Fibroblast of skin of right biceps (primary cell): ENCODE data around the gene RHBDD2.
A peak's percentile ranks its signal among the peaks of the same experiment; 100 is the strongest.
"Not testable (repeated sequence)": the region's sequence is repeated elsewhere in the genome, so short reads cannot be mapped to it uniquely, and the experiment has no call there.

Experiments used
- DNase-seq: peaks from one replicate; pipeline ENCODE4 v3.0.0-alpha.2; 2013

RHBDD2 gene

DNA sequence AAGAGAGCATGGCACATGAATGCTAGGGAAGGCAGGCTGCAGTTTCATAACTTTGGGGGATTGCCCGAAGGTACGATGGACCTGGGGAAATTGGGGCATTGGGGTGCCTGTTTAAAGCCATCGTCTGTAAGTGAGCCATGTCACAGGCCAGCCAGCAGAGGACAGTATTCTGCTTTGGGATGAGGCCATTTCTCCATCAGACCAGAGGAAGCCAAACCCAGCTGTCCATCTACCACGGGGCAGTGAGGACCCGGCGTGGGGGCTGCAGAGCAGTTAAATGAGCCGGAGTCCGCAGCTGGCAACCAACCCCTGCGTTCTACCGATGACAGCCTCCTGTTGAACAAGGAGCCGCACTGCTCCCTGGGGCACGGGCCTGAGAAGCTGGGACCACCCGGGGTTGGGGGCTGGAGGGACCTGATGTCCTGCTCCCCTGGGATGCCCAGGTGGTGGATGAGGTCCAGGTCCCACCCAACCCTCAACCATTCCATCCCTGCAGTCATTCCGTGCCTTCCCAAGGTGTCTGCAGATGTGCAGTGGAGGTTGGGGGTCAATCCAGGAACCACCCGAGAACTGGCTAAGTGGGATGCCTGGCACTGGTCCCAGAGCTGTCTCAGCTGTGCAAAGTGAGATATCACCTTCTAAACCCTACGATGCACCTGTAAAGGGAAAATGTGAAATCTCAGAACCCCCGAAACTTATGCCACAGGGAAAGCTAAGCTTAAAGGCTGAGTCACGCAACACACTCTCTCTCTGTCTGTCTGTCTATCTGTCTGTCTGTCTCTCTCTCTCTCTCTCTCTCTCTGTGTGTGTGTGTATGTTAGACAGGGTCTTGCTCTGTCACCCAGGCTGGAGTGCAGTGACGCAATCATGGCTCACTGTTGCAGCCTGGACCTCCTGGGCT lies 12.1 kb upstream of the RHBDD2 start:
- peak; percentile 58 for DNase-seq

DNA sequence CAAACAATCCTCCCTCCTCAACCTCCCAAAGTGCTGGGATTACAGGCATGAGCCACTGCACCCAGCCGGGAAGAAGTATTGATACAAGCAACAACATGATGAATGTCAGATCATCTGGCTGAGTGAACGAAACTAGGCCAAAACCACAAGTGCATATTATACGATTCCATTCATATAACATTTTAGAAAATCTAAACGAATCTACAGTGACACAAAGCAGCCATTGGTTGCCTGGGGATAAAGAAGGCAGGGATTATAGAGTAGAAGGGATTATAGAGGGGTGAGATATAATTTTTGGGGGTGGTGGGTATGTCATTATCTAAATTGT lies 11.5 kb upstream of the RHBDD2 start:
- no peak for DNase-seq

- DNase-seq = no peak
Measured at GRCh38 chr7:75868153-75868552, 10.7 kb upstream of the RHBDD2 start.

DNA sequence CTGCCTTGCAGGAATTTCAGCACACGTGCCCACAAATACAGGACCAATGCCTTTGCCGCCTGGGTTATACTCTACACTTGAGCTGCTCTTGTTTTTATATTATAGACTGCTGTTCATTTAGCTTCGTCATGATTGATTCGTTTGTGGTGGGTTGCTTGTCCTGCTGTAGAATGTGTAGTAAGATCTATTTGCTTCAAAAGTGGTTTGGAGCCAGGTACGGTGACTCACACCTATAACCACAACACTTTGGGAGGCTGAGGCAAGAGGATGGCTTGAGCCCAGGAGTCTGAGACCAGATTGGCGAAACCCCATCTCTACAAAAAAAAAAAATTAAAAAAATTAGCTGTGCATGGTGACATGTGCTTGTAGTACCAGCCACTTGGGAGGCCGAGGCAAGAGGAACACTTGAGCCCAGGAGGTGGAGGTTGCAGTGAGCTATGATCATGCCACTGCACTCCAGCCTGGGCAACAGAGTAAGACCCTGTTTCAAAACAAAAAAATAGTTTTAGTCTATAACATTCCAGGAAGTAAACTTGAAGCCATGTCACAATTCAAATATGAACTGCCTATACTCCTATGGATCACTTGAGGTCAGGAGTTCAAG lies 9.0 kb upstream of the RHBDD2 start:
- peak; percentile 42 for DNase-seq

GRCh38 chr7:75870557-75871161 lies 8.2 kb upstream of the RHBDD2 start:
- no peak for DNase-seq

- DNase-seq = peak; percentile 67
Measured at GRCh38 chr7:75872073-75872782, 6.6 kb upstream of the RHBDD2 start.

DNA sequence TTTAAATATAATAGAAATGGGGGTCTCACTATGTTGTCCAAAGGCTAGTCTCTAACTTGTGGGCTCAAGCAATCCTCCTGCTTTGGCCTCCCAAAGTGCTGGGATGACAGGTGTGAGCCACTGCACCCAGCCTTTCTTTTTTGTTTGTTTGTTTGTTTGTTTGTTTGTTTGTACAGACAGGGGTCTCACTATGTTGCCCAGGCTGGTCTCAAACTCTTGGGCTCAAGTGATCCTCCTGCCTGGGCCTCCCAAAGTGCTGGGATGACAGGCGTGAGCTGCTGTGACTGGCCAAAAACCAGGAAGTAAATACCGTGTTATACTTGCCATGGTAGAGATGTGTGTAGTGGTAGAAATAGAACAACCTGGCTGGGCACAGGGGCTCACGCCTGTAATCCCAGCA lies 4.7 kb upstream of the RHBDD2 start:
- DNase-seq = not testable (repeated sequence)

DNA sequence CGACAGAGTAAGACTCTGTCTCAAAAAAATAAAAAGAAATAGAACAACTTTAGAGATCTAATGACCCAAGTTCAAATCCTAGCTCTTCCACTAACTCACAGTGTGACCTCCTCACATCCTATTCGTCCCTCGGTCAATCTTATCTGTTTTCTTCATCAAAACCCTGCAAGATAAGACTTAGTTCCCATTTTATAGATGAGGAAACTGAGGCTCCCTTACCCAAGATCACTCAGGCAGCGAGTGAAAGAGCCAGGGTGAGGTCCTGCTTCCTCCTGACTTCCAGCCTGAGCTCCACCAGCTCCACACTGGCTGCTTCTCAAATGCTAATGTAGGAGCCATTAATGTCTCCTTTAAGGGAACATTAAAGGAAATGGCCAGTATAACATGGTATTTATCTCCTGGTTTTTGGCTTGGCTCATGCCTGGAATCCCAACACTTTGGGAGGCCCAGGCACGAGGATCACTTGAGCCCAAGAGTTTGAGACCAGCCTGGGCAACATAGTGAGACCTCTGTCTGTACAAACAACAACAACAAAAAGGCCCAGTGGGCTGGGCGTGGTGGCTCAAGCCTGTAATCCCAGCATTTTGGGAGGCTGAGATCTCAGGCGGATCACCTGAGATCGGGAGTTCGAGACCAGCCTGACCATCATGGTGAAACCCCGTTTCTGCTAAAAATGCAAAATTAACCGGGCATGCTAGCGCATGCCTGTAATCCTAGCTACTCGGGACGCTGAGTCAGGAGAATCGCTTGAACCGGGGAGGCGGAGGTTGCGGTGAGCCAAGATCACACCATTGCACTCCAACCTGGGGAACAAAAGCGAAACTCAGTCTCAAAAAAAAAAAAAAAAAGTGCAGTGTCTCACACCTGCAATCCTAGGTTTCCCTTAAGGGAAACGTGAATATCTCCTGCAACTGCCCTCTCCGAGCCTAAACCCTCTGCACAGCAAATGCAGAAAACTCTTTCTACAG lies 3.4 kb upstream of the RHBDD2 start:
- no peak for DNase-seq

DNA sequence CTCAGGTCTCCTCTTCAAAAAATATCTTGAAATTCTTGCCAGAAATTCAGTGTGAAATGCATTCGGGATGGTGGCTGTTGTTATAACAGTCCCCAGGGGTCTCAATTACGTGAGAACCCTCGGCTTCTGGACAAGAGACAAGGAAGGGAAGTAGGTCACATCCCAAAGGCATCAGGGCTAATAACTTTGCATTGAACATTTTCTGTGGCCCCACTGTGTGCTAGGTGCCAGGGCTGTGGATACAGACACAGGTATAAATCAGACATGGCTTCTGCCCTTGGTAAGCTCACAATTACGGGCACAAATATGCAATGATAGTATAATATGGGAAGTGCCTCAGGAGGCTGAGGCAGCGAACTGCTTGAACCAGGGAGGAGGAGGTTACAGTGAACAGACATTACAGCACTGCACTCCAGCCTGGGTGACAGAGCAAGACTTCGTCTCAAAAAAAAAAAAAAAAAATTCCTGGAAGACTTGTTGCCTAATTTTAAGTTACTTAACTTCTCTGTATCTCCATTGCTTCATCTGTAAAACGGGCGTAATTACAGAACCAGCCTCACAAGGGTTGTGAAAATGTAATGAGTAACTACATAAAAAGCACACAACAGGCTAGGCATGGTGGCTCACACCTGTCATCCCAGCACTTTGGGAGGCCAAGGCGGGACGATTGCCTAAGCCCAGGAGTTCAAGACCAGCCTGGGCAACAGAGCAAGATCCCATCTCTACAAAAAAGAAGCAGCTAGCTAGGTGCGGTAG lies 2.5 kb upstream of the RHBDD2 start:
- DNase-seq = no peak

DNA sequence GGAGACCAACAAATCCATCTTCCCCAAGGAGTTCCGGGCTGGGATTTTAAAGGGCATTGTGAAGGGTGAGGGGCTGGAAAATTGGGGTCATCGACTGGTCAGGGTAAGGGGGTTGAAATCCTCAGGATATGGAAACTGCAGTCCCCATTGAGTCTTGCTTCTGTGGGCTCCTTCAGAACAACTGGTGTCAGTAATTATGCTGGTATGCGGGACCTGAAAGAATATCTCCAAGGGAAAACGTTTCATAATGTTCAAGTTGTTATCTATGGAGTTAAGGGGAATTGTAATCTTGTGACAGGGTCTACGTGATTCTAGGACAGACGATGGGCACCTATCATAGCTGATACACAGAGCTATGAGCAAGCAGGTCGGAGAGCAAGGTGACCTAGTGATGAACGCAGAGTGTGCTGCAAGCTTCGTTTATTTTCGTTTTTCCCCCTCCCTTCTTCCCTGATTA lies 494 bp upstream of the RHBDD2 start:
- DNase-seq = no peak

- peak; percentile 56 for DNase-seq
Measured at GRCh38 chr7:75879771-75880184, 944 bp downstream of the RHBDD2 start.

DNA sequence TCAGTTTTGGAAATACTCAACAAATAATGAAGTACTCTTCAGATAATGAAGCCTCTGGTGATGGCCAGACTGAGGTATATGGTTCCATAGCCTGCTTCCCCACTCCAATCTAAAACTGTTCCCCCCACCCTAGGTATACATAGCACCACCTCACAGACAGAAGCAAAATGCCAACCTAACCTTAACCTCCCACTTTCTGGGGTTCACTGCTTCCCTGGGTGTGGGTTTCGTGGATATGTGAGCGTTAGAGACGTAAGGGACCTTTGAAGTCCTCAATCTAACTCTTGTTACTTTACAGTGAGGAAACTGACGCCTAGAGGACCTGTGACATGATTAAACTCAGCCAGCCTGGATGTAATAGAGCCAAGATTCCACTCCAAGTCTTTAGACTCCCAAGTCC lies 1.4 kb downstream of the RHBDD2 start:
- no peak for DNase-seq

- DNase-seq = no peak
Measured at GRCh38 chr7:75881436-75882095, 2.7 kb downstream of the RHBDD2 start.

- not testable (repeated sequence) for DNase-seq
Measured at GRCh38 chr7:75883265-75883824, 4.5 kb downstream of the RHBDD2 start.

DNA sequence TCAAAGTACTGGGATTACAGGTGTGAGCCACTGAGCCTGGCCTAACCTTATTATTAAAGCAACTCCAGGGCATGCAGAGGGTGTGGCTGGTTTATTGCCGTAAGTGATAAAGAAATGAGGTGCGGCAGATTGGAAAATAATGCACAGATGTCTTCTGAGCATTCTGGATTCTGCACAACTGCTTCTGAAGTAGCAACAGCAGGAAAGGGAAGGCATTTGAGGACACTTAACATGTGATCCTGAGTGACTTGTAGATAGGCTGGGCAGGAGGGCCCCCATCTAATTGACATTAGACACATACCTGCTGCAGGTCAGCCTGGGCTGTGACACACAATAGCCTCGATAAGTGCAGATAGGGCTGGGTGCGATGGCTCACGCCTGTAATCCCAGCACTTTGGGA lies 5.6 kb downstream of the RHBDD2 start:
- DNase-seq = no peak

GRCh38 chr7:75885036-75885435 lies 6.2 kb downstream of the RHBDD2 start:
- no peak for DNase-seq

DNA sequence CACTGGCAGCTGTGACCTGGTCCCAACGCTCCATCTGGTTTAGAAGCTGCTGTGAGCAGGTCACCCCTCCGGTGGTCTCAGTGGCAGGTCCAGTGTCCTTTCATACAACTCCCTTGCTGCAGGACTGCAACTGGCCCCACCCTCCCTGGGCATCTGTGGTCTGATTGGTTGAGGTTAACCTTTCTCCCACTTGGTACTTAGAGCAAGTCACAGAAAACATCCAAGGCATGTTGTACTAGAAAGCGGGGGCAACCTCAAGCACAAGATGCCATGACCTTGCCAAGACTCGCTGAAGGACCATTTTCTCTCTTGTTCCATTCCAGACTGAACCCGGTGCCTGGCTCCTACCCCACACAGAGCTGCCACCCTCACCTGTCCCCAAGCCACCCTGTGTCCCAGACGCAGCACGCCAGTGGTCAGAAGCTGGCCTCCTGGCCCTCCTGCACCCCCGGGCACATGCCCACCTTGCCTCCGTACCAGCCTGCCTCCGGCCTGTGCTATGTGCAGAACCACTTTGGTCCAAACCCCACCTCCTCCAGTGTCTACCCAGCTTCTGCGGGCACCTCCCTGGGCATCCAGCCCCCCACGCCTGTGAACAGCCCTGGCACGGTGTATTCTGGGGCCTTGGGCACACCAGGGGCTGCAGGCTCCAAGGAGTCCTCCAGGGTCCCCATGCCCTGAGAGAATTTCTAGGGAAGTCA lies 9.0 kb downstream of the RHBDD2 start:
- no peak for DNase-seq

GRCh38 chr7:75888464-75889222 lies 9.8 kb downstream of the RHBDD2 start:
- DNase-seq = no peak

DNA sequence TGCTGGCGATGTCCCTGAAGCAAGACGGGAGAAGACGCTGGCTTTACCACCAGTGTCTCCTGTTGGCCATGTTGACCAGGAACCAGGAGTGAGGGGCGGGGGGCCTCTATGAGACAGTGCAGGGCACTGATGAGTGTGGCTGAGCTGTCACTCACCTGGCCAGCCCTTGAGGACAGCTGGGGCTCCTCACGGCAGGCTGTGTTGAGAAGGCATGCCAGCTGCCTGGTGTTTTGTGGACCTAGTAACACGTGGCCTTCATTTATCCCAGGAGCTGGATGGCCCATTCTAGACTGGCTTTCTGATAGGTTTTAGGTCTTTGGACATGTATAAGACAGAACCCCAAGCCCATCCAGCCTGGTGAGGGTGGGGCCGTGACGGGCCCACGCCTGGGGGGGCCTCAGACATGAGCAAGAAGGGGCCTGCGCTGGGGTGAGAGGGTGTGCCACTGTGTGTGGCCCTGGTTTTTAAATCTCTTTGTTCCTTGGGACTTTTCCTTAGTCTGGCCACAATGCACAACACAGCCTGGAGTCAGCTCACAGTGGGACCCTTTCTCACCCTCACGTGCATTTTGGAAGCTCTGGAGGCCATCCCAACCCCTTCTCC lies 10.5 kb downstream of the RHBDD2 start:
- no peak for DNase-seq
